ENCODE results near the gene INSRR. TPM values are rescaled to one million over a fixed set of nuclear protein-coding genes. Genes with fewer than 3 reads are reported as not detected.

The INSRR gene
- total RNA-seq, 1 experiment from 2014 or later: 0.11 TPM

DNA sequence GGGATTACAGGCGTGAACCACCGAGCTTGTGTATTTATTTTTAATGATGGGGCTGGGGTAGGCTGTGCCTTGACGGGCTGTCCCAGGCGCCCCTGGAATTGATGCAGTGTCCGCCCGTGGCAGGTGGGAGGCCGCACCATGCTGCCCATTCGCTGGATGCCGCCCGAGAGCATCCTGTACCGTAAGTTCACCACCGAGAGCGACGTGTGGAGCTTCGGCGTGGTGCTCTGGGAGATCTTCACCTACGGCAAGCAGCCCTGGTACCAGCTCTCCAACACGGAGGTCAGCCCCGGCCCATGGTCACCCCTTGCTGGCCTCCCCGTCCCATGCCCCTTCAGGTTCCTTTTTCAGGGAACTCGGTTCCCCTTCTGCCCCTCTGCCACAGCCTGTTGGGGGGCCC lies 21.0 kb upstream of the INSRR start:
- TF ChIP-seq CREM (CRISPR knock-in tag; IDR thresholded peaks at IDR 0.05) (no peak), AFF4 (CRISPR knock-in tag; IDR thresholded peaks at IDR 0.05; ENCODE audit: borderline replicate concordance) (no peak), FOXP1 (CRISPR knock-in tag; IDR thresholded peaks at IDR 0.05; ENCODE audit: borderline replicate concordance) (no peak), RELA (CRISPR knock-in tag; IDR thresholded peaks at IDR 0.05; ENCODE audit: borderline replicate concordance) (no peak), NFATC4 (CRISPR knock-in tag; IDR thresholded peaks at IDR 0.05) (no peak), SOX15 (CRISPR knock-in tag; IDR thresholded peaks at IDR 0.05) (no peak), FOXJ3 (CRISPR knock-in tag; IDR thresholded peaks at IDR 0.05; ENCODE audit: borderline replicate concordance) (no peak), JAZF1 (CRISPR knock-in tag; IDR thresholded peaks at IDR 0.05) (no peak)
- TF ChIP-seq, protein P1, sequence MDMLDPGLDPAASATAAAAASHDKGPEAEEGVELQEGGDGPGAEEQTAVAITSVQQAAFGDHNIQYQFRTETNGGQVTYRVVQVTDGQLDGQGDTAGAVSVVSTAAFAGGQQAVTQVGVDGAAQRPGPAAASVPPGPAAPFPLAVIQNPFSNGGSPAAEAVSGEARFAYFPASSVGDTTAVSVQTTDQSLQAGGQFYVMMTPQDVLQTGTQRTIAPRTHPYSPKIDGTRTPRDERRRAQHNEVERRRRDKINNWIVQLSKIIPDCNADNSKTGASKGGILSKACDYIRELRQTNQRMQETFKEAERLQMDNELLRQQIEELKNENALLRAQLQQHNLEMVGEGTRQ (CRISPR knock-in tag; IDR thresholded peaks at IDR 0.05): no peak
- TF ChIP-seq, protein P2, sequence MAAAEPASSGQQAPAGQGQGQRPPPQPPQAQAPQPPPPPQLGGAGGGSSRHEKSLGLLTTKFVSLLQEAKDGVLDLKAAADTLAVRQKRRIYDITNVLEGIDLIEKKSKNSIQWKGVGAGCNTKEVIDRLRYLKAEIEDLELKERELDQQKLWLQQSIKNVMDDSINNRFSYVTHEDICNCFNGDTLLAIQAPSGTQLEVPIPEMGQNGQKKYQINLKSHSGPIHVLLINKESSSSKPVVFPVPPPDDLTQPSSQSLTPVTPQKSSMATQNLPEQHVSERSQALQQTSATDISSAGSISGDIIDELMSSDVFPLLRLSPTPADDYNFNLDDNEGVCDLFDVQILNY (CRISPR knock-in tag; IDR thresholded peaks at IDR 0.05): no peak
- ATAC-seq (no peak), DNase-seq (ENCODE audit: low spot score) (no peak)
- H3K27me3 Mint-ChIP-seq (ENCODE audit: low read depth): peaks cover 41% of the 10 kb centered on the region
- H3K27ac Mint-ChIP-seq: no peak overlapping the region
- CTCF ChIA-PET: interaction anchor here (1.1 to 2.4 kb wide), 5 partner anchors 11 to 190 kb away, joined by 3 to 14 read pairs (median 5); partner anchors contain the start of gene NTRK1
- no peak overlapping the region for H3K4me3 Mint-ChIP-seq
- POLR2A ChIA-PET: no interaction called here
- peaks cover 7% of the 10 kb centered on the region for H3K4me1 Mint-ChIP-seq
- H3K36me3 Mint-ChIP-seq: no peaks in the 10 kb centered on the region
- H3K9me3 Mint-ChIP-seq: no peaks in the 10 kb centered on the region

GRCh38 chr1:156877433-156878170 lies 18.7 kb upstream of the INSRR start:
- ATAC-seq (no peak), DNase-seq (ENCODE audit: low spot score) (no peak)
- Mint-ChIP-seq H3K9me3 (no peaks in the 10 kb centered on the region), H3K4me3 (no peak overlapping the region), H3K4me1 (peaks cover 4% of the 10 kb centered on the region), H3K27ac (no peak overlapping the region), H3K27me3 (ENCODE audit: low read depth) (peaks cover 29% of the 10 kb centered on the region), H3K36me3 (no peaks in the 10 kb centered on the region)
- ChIA-PET POLR2A (no interaction called here), CTCF (interaction anchor here (1.3 to 5.1 kb wide), 7 partner anchors 8 to 187 kb away, joined by 3 to 59 read pairs (median 14); partner anchors contain the start of gene NTRK1)
- TF ChIP-seq PRDM15 (CRISPR knock-in tag; IDR thresholded peaks at IDR 0.05): no peak
- TF ChIP-seq, protein P3, sequence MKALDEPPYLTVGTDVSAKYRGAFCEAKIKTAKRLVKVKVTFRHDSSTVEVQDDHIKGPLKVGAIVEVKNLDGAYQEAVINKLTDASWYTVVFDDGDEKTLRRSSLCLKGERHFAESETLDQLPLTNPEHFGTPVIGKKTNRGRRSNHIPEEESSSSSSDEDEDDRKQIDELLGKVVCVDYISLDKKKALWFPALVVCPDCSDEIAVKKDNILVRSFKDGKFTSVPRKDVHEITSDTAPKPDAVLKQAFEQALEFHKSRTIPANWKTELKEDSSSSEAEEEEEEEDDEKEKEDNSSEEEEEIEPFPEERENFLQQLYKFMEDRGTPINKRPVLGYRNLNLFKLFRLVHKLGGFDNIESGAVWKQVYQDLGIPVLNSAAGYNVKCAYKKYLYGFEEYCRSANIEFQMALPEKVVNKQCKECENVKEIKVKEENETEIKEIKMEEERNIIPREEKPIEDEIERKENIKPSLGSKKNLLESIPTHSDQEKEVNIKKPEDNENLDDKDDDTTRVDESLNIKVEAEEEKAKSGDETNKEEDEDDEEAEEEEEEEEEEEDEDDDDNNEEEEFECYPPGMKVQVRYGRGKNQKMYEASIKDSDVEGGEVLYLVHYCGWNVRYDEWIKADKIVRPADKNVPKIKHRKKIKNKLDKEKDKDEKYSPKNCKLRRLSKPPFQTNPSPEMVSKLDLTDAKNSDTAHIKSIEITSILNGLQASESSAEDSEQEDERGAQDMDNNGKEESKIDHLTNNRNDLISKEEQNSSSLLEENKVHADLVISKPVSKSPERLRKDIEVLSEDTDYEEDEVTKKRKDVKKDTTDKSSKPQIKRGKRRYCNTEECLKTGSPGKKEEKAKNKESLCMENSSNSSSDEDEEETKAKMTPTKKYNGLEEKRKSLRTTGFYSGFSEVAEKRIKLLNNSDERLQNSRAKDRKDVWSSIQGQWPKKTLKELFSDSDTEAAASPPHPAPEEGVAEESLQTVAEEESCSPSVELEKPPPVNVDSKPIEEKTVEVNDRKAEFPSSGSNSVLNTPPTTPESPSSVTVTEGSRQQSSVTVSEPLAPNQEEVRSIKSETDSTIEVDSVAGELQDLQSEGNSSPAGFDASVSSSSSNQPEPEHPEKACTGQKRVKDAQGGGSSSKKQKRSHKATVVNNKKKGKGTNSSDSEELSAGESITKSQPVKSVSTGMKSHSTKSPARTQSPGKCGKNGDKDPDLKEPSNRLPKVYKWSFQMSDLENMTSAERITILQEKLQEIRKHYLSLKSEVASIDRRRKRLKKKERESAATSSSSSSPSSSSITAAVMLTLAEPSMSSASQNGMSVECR (CRISPR knock-in tag; IDR thresholded peaks at IDR 0.05; ENCODE audit: borderline replicate concordance): no peak
- TF ChIP-seq, protein P4, sequence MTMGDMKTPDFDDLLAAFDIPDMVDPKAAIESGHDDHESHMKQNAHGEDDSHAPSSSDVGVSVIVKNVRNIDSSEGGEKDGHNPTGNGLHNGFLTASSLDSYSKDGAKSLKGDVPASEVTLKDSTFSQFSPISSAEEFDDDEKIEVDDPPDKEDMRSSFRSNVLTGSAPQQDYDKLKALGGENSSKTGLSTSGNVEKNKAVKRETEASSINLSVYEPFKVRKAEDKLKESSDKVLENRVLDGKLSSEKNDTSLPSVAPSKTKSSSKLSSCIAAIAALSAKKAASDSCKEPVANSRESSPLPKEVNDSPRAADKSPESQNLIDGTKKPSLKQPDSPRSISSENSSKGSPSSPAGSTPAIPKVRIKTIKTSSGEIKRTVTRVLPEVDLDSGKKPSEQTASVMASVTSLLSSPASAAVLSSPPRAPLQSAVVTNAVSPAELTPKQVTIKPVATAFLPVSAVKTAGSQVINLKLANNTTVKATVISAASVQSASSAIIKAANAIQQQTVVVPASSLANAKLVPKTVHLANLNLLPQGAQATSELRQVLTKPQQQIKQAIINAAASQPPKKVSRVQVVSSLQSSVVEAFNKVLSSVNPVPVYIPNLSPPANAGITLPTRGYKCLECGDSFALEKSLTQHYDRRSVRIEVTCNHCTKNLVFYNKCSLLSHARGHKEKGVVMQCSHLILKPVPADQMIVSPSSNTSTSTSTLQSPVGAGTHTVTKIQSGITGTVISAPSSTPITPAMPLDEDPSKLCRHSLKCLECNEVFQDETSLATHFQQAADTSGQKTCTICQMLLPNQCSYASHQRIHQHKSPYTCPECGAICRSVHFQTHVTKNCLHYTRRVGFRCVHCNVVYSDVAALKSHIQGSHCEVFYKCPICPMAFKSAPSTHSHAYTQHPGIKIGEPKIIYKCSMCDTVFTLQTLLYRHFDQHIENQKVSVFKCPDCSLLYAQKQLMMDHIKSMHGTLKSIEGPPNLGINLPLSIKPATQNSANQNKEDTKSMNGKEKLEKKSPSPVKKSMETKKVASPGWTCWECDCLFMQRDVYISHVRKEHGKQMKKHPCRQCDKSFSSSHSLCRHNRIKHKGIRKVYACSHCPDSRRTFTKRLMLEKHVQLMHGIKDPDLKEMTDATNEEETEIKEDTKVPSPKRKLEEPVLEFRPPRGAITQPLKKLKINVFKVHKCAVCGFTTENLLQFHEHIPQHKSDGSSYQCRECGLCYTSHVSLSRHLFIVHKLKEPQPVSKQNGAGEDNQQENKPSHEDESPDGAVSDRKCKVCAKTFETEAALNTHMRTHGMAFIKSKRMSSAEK (CRISPR knock-in tag; IDR thresholded peaks at IDR 0.05; ENCODE audit: borderline replicate concordance): no peak
